K562 (cell line): ENCODE measurements around the gene PTPRT. TPM values are rescaled to one million over a fixed set of nuclear protein-coding genes. Genes with fewer than 3 reads are reported as not detected.

Source experiments
- ATAC-seq: fragments of 200-7000 bp; cut with Tn5 transposase; 3 replicates; pipeline ENCODE4 v1.9.1; 2020; ENCODE audit warnings: moderate library complexity
- BruUV-seq: library from RNA; stranded (reverse); fragments of 400-500 nt; replicated peaks from 2 replicates; lab custom pipeline; 2021; lab: Mats Ljungman, UMichigan
- CTCF ChIA-PET: fragments of 300-600 bp; formaldehyde crosslinking; extraction: SDS; loops from one replicate; lab custom pipeline; 2021; ENCODE audit warnings: low intra/inter-chr PET ratio; lab: Yijun Ruan, JAX
- POLR2A ChIA-PET: fragments of 300-600, 350-650 bp; sonication (Branson Sonifier 250); formaldehyde crosslinking; extraction: SDS; loops from one replicate; lab custom pipeline; 2021; ENCODE audit warnings: antibody characterized with exemption, inconsistent platforms; lab: Yijun Ruan, JAX
- DNase-seq, 4 experiments: peaks; one replicate each; pipeline versions ENCODE4 v3.0.0 to v3.0.0-alpha.2; 2011 to 2018; ENCODE audit warnings: low spot score in 3 of 4, mixed read lengths in 3 of 4; ENCODE audit errors: extremely low read depth in 1 of 4
- FAIRE-seq: peaks from 2 replicates; lab custom pipeline; 2011; peaks lifted over from hg19 to GRCh38; lab: Jason Lieb, UNC
- H2AFZ ChIP-seq: 2 replicates; pipeline ENCODE4 v1.6.0; 2011; ENCODE audit warnings: low read depth, low read length, control low read depth, inconsistent platforms
- H3K27ac ChIP-seq: fragments of 200-600 bp; 3 replicates; pipeline ENCODE4 v1.8.0; 2011; ENCODE audit warnings: low read depth, mild to moderate bottlenecking, control low read depth, inconsistent platforms, low read length, moderate library complexity, mixed read lengths; ENCODE audit errors: extremely low read depth
- H3K27me3 ChIP-seq, 2 experiments: fragments of 300-600 bp in 1 of 2; 2 replicates in 1 of 2; 3 replicates in 1 of 2; pipeline versions ENCODE4 v1.6.0 to v1.8.0; 2011; ENCODE audit warnings: inconsistent platforms in 2 of 2, low read length in 2 of 2, mild to moderate bottlenecking in 1 of 2, mixed read lengths in 1 of 2, moderate library complexity in 1 of 2; ENCODE audit not compliant: control insufficient read depth in 2 of 2, insufficient read depth in 2 of 2
- H3K36me3 ChIP-seq: fragments of 300-600 bp; 3 replicates; pipeline ENCODE4 v1.8.0; 2011; ENCODE audit warnings: mild to moderate bottlenecking, low read length, inconsistent platforms; ENCODE audit not compliant: control insufficient read depth, insufficient read depth
- H3K4me1 ChIP-seq, 2 experiments: fragments of 200-600 bp in 1 of 2; replicated peaks in 1 of 2; 2 replicates in 1 of 2; 3 replicates in 1 of 2; pipeline versions ENCODE4 v1.5.1 to v1.8.0; 2011; ENCODE audit warnings: inconsistent platforms in 2 of 2, low read length in 2 of 2, mild to moderate bottlenecking in 1 of 2, mixed read lengths in 1 of 2, moderate library complexity in 1 of 2; ENCODE audit not compliant: control insufficient read depth in 2 of 2, insufficient read depth in 2 of 2
- H3K4me2 ChIP-seq: 2 replicates; pipeline ENCODE4 v1.6.1; 2011; ENCODE audit warnings: low read length, control low read depth, inconsistent platforms, mixed read lengths; ENCODE audit not compliant: insufficient read depth
- H3K4me3 ChIP-seq: fragments of 200-600 bp; sonication (generic), shearing (Covaris generic); 2 replicates; pipeline ENCODE4 v1.5.1; 2016; ENCODE audit warnings: control low read depth, inconsistent platforms
- H3K79me2 ChIP-seq: fragments of 200-600 bp; 3 replicates; pipeline ENCODE4 v1.8.0; 2011; ENCODE audit warnings: low read length, inconsistent platforms; ENCODE audit not compliant: control insufficient read depth, insufficient read depth
- H3K9ac ChIP-seq, 2 experiments: 2 replicates each; pipeline versions ENCODE4 v1.6.0 to v1.6.1; 2011; ENCODE audit warnings: low read depth in 2 of 2, low read length in 2 of 2, control low read depth in 1 of 2, inconsistent platforms in 1 of 2, mild to moderate bottlenecking in 1 of 2, mixed read lengths in 1 of 2; ENCODE audit not compliant: insufficient read depth in 1 of 2
- H3K9me1 ChIP-seq: one replicate; pipeline ENCODE4 v1.6.0; 2011; ENCODE audit warnings: inconsistent platforms, mild to moderate bottlenecking, low read length, moderate library complexity; ENCODE audit not compliant: control insufficient read depth, insufficient read depth
- H3K9me3 ChIP-seq: replicated peaks from 2 replicates; pipeline ENCODE4 v1.5.1; 2011; ENCODE audit warnings: low read depth, low read length, inconsistent platforms; ENCODE audit not compliant: control insufficient read depth, insufficient read depth
- H4K20me1 ChIP-seq: replicated peaks from 2 replicates; pipeline ENCODE4 v1.6.1; 2011; ENCODE audit warnings: low read length, inconsistent platforms, mixed read lengths; ENCODE audit not compliant: control insufficient read depth, insufficient read depth
- CHCHD3 ChIP-seq: fragments of 250-450 bp; sonication (Bioruptor Pico); IDR thresholded peaks from 2 replicates; pipeline ENCODE4 v2.1.2; 2022; ENCODE audit warnings: mild to moderate bottlenecking
- ZBTB40 ChIP-seq, 2 experiments: fragments of 450-650 bp in 1 of 2; sonication (generic) in 1 of 2; formaldehyde crosslinking in 1 of 2; IDR thresholded peaks; 2 replicates each; pipeline versions ENCODE4 v1.7.1 to v1.9.0; 2016 to 2022; ENCODE audit warnings: inconsistent platforms in 1 of 2, mild to moderate bottlenecking in 1 of 2, missing genetic modification reagents in 1 of 2
- WGBS: fragments of 100-300 bp; shearing (Covaris generic); methylation state at CpG from one replicate; pipeline ENCODE4 v1.1.6; 2016; ENCODE audit warnings: low coverage, mixed read lengths; ENCODE audit not compliant: insufficient coverage; ENCODE audit errors: missing lambda C conversion rate; 5-methylcytosine and 5-hydroxymethylcytosine counted together
- in situ Hi-C: fragments of 300-500 bp; cut with MboI; formaldehyde crosslinking; loops from 4 replicates; pipeline ENCODE4 v1.15.0; 2018; ENCODE audit warnings: inconsistent platforms, mixed read lengths
- intact Hi-C: fragments of 100-400 bp; cut with micrococcal nuclease; formaldehyde crosslinking; loops from 2 replicates; pipeline ENCODE4 v1.14.2; 2022
- polyA plus RNA-seq, 8 experiments: library from polyadenylated mRNA; depleted of rRNA in 4 of 8; stranded (reverse) in 5 of 8; unstranded in 3 of 8; fragments of >200 nt; fragmentation: Nextera tagmentation in 2 of 8; fragmentation: Illumina TruSeq in 1 of 8; extraction: Ambion mirVana in 2 of 8; extraction: Trizol in 1 of 8; gene quantifications; 2 replicates each; pipeline versions ENCODE4 v1.2.1 to v1.2.3, GENCODE V29; 2011 to 2014; ENCODE audit warnings: inconsistent platforms in 1 of 8, missing spikeins in 1 of 8
- total RNA-seq, 7 experiments: library from RNA; depleted of rRNA in 6 of 7; stranded (reverse); fragments of >200 nt in 6 of 7; fragmentation: Illumina TruSeq in 2 of 7; extraction: Trizol in 2 of 7; gene quantifications; 2 replicates each; pipeline versions ENCODE4 v1.2.1 to v1.2.3, GENCODE V29; 2011 to 2021; ENCODE audit warnings: low replicate concordance in 1 of 7

Gene PTPRT
- total and polyA plus RNA-seq, 9 of the 15 experiments (the other 6 are each of a cell fraction or from before 2014, with no cell fraction given) = not detected

- Histone ChIP-seq H3K4me1 (no peaks in the 10 kb centered on the region), H3K4me2 (no peak overlapping the region), H3K9me3 (no peaks in the 10 kb centered on the region), H3K9ac (no peak overlapping the region), H2AFZ (no peak overlapping the region), H3K27ac (no peak overlapping the region), H3K79me2 (no peaks in the 10 kb centered on the region), H4K20me1 (no peaks in the 10 kb centered on the region), H3K36me3 (no peaks in the 10 kb centered on the region), H3K4me3 (no peak overlapping the region), H3K9me1 (no peaks in the 10 kb centered on the region), H3K27me3 (peaks cover 0 to 5% of the 10 kb centered on the region in 2 experiments; a peak in 2 of 5 replicates)
- intact Hi-C loops = no loop called here
- DNase-seq (no peak), FAIRE-seq (no peak), ATAC-seq (no peak)
- ChIA-PET CTCF (no interaction called here), POLR2A (no interaction called here)
- in situ Hi-C loops = no loop called here
- WGBS = 0% methylated on average over 2 of the region's 2 CpGs
- no TSS peak for BruUV-seq
- TF ChIP-seq CHCHD3 (CRISPR knock-in tag) (no peak), ZBTB40 (IDR thresholded peaks at IDR 0.05) (peak; percentile 83), ZBTB40 (CRISPR knock-in tag; IDR thresholded peaks at IDR 0.05) (no peak)
Observed at GRCh38 chr20:42747765-42748411, 441.8 kb downstream of the PTPRT start.
